ENCODE measurements around the gene ZFP69B. TPM values are rescaled to one million over a fixed set of nuclear protein-coding genes. Genes with fewer than 3 reads are reported as not detected.

ZFP69B gene
- total RNA-seq, 5 donors from 2014 or later (not counting 1 experiment from before 2014, with no cell fraction given): 3.1 to 12.5 (median 7.5) TPM

DNA sequence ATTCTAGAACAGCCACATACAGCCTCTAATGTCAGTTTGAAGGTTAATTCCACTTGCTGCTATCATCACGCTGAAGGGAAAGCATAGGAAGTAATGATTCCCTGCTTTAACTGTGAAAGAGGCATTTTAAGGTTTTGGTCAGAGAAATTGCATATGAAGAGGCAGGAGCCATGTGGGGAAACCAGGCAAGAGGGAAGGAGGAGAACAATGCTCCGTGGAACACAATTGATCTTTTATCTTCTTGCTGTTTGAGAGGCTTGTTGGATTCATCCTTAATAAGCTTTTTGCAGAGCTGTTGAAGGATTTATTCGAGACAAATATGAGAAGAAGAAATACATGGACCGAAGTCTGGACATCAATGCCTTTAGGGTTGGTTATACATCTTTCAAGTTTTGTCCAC is 40.8 kb upstream of the ZFP69B start:
- H3K4me1 Mint-ChIP-seq: peaks cover 42 to 66% (median 59%) of the 10 kb centered on the region in 3 donors
- no peak overlapping the region for H3K27ac ChIP-seq (ENCODE audit: low read length)

DNA sequence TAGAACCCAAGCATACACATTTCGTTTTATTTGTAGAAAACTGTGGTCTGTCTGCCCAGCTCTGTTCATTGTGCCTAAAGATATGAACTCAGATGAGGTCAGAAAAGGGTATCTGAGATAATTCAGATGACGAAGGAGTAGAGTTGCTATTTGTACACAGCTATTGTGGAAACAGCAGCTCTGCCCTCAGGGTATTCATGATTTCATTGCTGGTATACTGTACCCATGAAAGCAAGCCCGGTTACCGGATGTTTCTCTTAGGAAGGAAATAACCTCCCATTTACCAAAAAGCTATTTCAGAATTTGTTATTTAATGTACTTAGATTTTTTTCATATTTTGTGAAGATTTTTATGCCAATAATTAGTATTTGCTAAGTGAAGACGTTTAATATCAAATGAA is 39.0 kb upstream of the ZFP69B start:
- no peaks in the 10 kb centered on the region for H3K9me3 ChIP-seq
- ATAC-seq (replicated peaks in 1 of 4) (peak in 1 of 4 experiments; percentile 18), DNase-seq (no peak)
- peaks cover 6 to 87% of the 10 kb centered on the region in 2 donors for H3K36me3 ChIP-seq (ENCODE audit: control insufficient read depth in 2 of 2, extremely low read depth in 1 of 2, insufficient read depth in 1 of 2, low read length in 1 of 2)
- Mint-ChIP-seq H3K27ac (no peak overlapping the region), H3K4me1 (peaks cover 31 to 56% (median 48%) of the 10 kb centered on the region in 3 donors), H3K4me3 (no peak overlapping the region), H3K9me3 (no peaks in the 10 kb centered on the region), H3K36me3 (peaks cover 64% of the 10 kb centered on the region), H3K27me3 (no peaks in the 10 kb centered on the region)
- H3K27me3 ChIP-seq (replicated peaks in 1 of 2; ENCODE audit: control insufficient read depth in 2 of 2, extremely low read depth in 1 of 2, insufficient read depth in 2 of 2, low read length in 1 of 2): no peaks in the 10 kb centered on the region
- ChIA-PET CTCF (interaction anchor here in 1 of 2 donors (0.6 to 1.8 kb wide), 4 partner anchors 73 to 379 kb away, joined by 3 to 4 read pairs (median 4); no protein-coding TSS in a partner anchor), POLR2A (interaction anchor here (0.5 to 1.4 kb wide), 4 partner anchors 16 to 187 kb away, joined by 3 to 5 read pairs (median 3); no protein-coding TSS in a partner anchor)
- no peak overlapping the region for H3K27ac ChIP-seq (ENCODE audit: low read length)
- no peak overlapping the region for H3K4me3 ChIP-seq (ENCODE audit: control insufficient read depth in 1 of 2, extremely low read depth in 1 of 2, low read length in 1 of 2)
- peaks cover 16 to 19% of the 10 kb centered on the region in 2 experiments for H3K4me1 ChIP-seq (ENCODE audit: control insufficient read depth in 1 of 2, extremely low read depth in 1 of 2, insufficient read depth in 2 of 2, low read length in 2 of 2)
- WGBS (ENCODE audit: insufficient coverage): no CpG with 5 or more reads among the region's 5 CpGs

More for the DNA sequence above, 40.8 kb upstream of the ZFP69B start:
- H3K36me3 Mint-ChIP-seq: peaks cover 47% of the 10 kb centered on the region
- no peaks in the 10 kb centered on the region for H3K9me3 ChIP-seq
- 94% methylated on average over 2 of the region's 4 CpGs for WGBS (ENCODE audit: insufficient coverage)
- DNase-seq (no peak), ATAC-seq (replicated peaks in 1 of 4) (no peak)
- peaks cover 9 to 71% of the 10 kb centered on the region in 2 donors for H3K36me3 ChIP-seq (ENCODE audit: control insufficient read depth in 2 of 2, extremely low read depth in 1 of 2, insufficient read depth in 1 of 2, low read length in 1 of 2)
- no peaks in the 10 kb centered on the region for H3K27me3 Mint-ChIP-seq
- no peaks in the 10 kb centered on the region for H3K27me3 ChIP-seq (replicated peaks in 1 of 2; ENCODE audit: control insufficient read depth in 2 of 2, extremely low read depth in 1 of 2, insufficient read depth in 2 of 2, low read length in 1 of 2)
- H3K27ac Mint-ChIP-seq: peak overlapping the region; percentile 18 to 31
- CTCF ChIA-PET: interaction anchor here in 1 of 2 donors (0.5 kb wide), 1 partner anchor 78 kb away, joined by 3 read pairs; no protein-coding TSS in a partner anchor
- no peak overlapping the region for H3K4me3 Mint-ChIP-seq
- no peaks in the 10 kb centered on the region for H3K9me3 Mint-ChIP-seq
- H3K4me3 ChIP-seq (ENCODE audit: control insufficient read depth in 1 of 2, extremely low read depth in 1 of 2, low read length in 1 of 2): no peak overlapping the region
- H3K4me1 ChIP-seq (ENCODE audit: control insufficient read depth in 1 of 2, extremely low read depth in 1 of 2, insufficient read depth in 2 of 2, low read length in 2 of 2): peaks cover 18 to 19% of the 10 kb centered on the region in 2 experiments
- POLR2A ChIA-PET: no interaction called here

- peaks cover 16 to 19% of the 10 kb centered on the region in 2 experiments for H3K4me1 ChIP-seq (ENCODE audit: control insufficient read depth in 1 of 2, extremely low read depth in 1 of 2, insufficient read depth in 2 of 2, low read length in 2 of 2)
- H3K9me3 ChIP-seq: no peaks in the 10 kb centered on the region
- no peaks in the 10 kb centered on the region for H3K27me3 ChIP-seq (replicated peaks in 1 of 2; ENCODE audit: control insufficient read depth in 2 of 2, extremely low read depth in 1 of 2, insufficient read depth in 2 of 2, low read length in 1 of 2)
- Mint-ChIP-seq H3K4me1 (peaks cover 28 to 51% (median 44%) of the 10 kb centered on the region in 3 donors), H3K27me3 (no peaks in the 10 kb centered on the region), H3K36me3 (peaks cover 69% of the 10 kb centered on the region), H3K27ac (peak overlapping the region in 1 of 2 donors; percentile 5), H3K9me3 (no peaks in the 10 kb centered on the region), H3K4me3 (no peak overlapping the region)
- DNase-seq (no peak), ATAC-seq (replicated peaks in 1 of 4) (no peak)
- WGBS (ENCODE audit: insufficient coverage): no CpG with 5 or more reads among the region's 2 CpGs
- POLR2A ChIA-PET: interaction anchor here (0.5 to 1.4 kb wide), 3 partner anchors 16 to 188 kb away, joined by 3 to 5 read pairs (median 3); no protein-coding TSS in a partner anchor
- no peak overlapping the region for H3K4me3 ChIP-seq (ENCODE audit: control insufficient read depth in 1 of 2, extremely low read depth in 1 of 2, low read length in 1 of 2)
- CTCF ChIA-PET: interaction anchor here in 1 of 2 donors (0.5 to 1.8 kb wide), 4 partner anchors 73 to 380 kb away, joined by 3 to 5 read pairs (median 4); no protein-coding TSS in a partner anchor
- peaks cover 9 to 92% of the 10 kb centered on the region in 2 donors for H3K36me3 ChIP-seq (ENCODE audit: control insufficient read depth in 2 of 2, extremely low read depth in 1 of 2, insufficient read depth in 1 of 2, low read length in 1 of 2)
- no peak overlapping the region for H3K27ac ChIP-seq (ENCODE audit: low read length)
These were observed 38.4 kb upstream of the ZFP69B start for GRCh38 chr1:40411843-40412242.

DNA sequence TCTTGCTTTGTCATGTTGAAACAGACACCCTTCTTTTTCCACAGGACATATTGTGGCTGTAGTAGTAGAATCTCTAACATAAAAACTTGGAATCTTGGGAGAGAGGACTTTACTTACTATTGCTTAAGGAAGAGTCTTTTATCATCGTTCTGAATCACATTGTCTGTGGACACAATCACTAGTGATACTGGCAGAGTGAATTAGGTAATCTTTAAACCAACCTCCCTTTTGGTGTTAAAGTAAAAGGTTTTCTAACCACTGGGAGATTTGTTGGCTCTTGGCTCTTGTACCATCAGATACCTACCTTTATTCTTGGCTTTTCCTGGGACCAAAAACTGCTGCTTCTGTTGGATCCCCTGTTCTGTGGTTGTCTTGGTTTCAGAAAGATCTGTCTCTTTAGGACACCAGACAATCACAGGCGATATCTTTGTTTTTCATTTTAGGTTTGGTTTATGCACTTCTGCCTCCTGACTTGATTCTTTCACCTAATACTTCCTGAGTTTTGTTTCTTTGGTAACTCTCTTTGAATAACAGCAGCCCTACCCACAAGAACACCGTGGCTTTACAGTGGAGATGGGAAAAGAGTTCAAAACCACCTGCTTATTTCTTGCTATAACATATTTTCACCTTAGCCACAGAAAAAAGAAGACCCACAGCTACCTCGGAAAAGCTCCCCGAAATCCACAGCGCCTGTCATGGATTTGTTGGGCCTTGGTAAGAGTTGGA is 36.6 kb upstream of the ZFP69B start:
- Mint-ChIP-seq H3K4me1 (peaks cover 23 to 43% (median 33%) of the 10 kb centered on the region in 3 donors), H3K9me3 (no peaks in the 10 kb centered on the region), H3K36me3 (peaks cover 78% of the 10 kb centered on the region), H3K4me3 (peak overlapping the region in 1 of 3 donors; percentile 15), H3K27me3 (no peaks in the 10 kb centered on the region), H3K27ac (peak overlapping the region; percentile 73 to 85)
- Histone ChIP-seq H3K36me3 (ENCODE audit: control insufficient read depth in 2 of 2, extremely low read depth in 1 of 2, insufficient read depth in 1 of 2, low read length in 1 of 2) (peaks cover 11 to 93% of the 10 kb centered on the region in 2 donors), H3K4me1 (ENCODE audit: control insufficient read depth in 1 of 2, extremely low read depth in 1 of 2, insufficient read depth in 2 of 2, low read length in 2 of 2) (peaks cover 16 to 19% of the 10 kb centered on the region in 2 experiments), H3K27ac (ENCODE audit: low read length) (peak overlapping the region; percentile 48), H3K27me3 (replicated peaks in 1 of 2; ENCODE audit: control insufficient read depth in 2 of 2, extremely low read depth in 1 of 2, insufficient read depth in 2 of 2, low read length in 1 of 2) (no peaks in the 10 kb centered on the region), H3K4me3 (ENCODE audit: control insufficient read depth in 1 of 2, extremely low read depth in 1 of 2, low read length in 1 of 2) (no peak overlapping the region), H3K9me3 (no peaks in the 10 kb centered on the region)
- no peak for DNase-seq
- WGBS (ENCODE audit: insufficient coverage): no CpG with 5 or more reads among the region's 6 CpGs
- ATAC-seq (replicated peaks in 1 of 4): peak; percentile 29 to 43 (median 39)
- ChIA-PET POLR2A (no interaction called here), CTCF (no interaction called here)

DNA sequence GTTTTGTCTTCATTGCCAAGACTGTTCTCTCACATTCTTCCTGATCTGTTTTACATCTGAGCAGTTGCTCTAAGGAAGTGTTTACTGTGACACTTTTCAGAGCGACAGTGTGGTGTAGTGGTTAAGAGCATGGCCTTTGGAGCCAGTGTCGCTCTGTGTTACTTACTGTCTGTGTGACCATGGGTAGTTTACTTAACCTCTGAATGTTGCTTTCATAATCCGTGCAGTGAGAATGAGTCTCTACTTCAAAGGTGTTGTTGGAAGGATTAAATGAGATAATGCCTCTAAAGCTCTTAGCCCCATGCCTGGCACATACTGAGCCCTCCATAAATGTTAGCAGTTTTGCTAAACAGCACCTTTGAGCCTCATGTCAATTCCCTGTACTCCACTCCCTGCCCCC is 35.9 kb upstream of the ZFP69B start:
- H3K27me3 ChIP-seq (replicated peaks in 1 of 2; ENCODE audit: control insufficient read depth in 2 of 2, extremely low read depth in 1 of 2, insufficient read depth in 2 of 2, low read length in 1 of 2): no peaks in the 10 kb centered on the region
- peak overlapping the region; percentile 73 to 85 for H3K27ac Mint-ChIP-seq
- H3K36me3 ChIP-seq (ENCODE audit: control insufficient read depth in 2 of 2, extremely low read depth in 1 of 2, insufficient read depth in 1 of 2, low read length in 1 of 2): peaks cover 6 to 91% of the 10 kb centered on the region in 2 donors
- H3K9me3 ChIP-seq: no peaks in the 10 kb centered on the region
- H3K4me1 ChIP-seq (ENCODE audit: control insufficient read depth in 1 of 2, extremely low read depth in 1 of 2, insufficient read depth in 2 of 2, low read length in 2 of 2): peaks cover 16 to 19% of the 10 kb centered on the region in 2 experiments
- peak overlapping the region; percentile 48 for H3K27ac ChIP-seq (ENCODE audit: low read length)
- ChIA-PET CTCF (no interaction called here), POLR2A (no interaction called here)
- peaks cover 22 to 44% (median 30%) of the 10 kb centered on the region in 3 donors for H3K4me1 Mint-ChIP-seq
- peak overlapping the region in 1 of 3 donors; percentile 15 for H3K4me3 Mint-ChIP-seq
- no peaks in the 10 kb centered on the region for H3K27me3 Mint-ChIP-seq
- peak; percentile 50 to 61 (median 59) for ATAC-seq (replicated peaks in 1 of 4)
- no peak overlapping the region for H3K4me3 ChIP-seq (ENCODE audit: control insufficient read depth in 1 of 2, extremely low read depth in 1 of 2, low read length in 1 of 2)
- peaks cover 78% of the 10 kb centered on the region for H3K36me3 Mint-ChIP-seq
- H3K9me3 Mint-ChIP-seq: no peaks in the 10 kb centered on the region
- DNase-seq: peak in 5 of 35 experiments; percentile 10 to 45 (median 36)
- 67% methylated on average over 3 of the region's 3 CpGs for WGBS (ENCODE audit: insufficient coverage)

DNA sequence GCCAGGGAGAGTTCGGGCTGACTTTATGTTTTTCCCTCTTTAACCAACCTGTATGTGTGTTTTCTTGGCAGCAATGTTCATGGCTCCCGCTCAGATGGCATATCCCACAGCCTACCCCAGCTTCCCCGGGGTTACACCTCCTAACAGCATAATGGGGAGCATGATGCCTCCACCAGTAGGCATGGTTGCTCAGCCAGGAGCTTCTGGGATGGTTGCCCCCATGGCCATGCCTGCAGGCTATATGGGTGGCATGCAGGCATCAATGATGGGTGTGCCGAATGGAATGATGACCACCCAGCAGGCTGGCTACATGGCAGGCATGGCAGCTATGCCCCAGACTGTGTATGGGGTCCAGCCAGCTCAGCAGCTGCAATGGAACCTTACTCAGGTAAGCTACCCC is 33.6 kb upstream of the ZFP69B start:
- Histone ChIP-seq H3K36me3 (ENCODE audit: control insufficient read depth in 2 of 2, extremely low read depth in 1 of 2, insufficient read depth in 1 of 2, low read length in 1 of 2) (peaks cover 6 to 93% of the 10 kb centered on the region in 2 donors), H3K27ac (ENCODE audit: low read length) (no peak overlapping the region), H3K4me1 (ENCODE audit: control insufficient read depth in 1 of 2, extremely low read depth in 1 of 2, insufficient read depth in 2 of 2, low read length in 2 of 2) (peaks cover 16 to 19% of the 10 kb centered on the region in 2 experiments), H3K27me3 (replicated peaks in 1 of 2; ENCODE audit: control insufficient read depth in 2 of 2, extremely low read depth in 1 of 2, insufficient read depth in 2 of 2, low read length in 1 of 2) (no peaks in the 10 kb centered on the region), H3K4me3 (ENCODE audit: control insufficient read depth in 1 of 2, extremely low read depth in 1 of 2, low read length in 1 of 2) (no peak overlapping the region), H3K9me3 (no peaks in the 10 kb centered on the region)
- Mint-ChIP-seq H3K27me3 (no peaks in the 10 kb centered on the region), H3K27ac (peak overlapping the region in 1 of 2 donors; percentile 22), H3K4me3 (no peak overlapping the region), H3K4me1 (peaks cover 24 to 33% (median 32%) of the 10 kb centered on the region in 3 donors), H3K9me3 (no peaks in the 10 kb centered on the region), H3K36me3 (peaks cover 86% of the 10 kb centered on the region)
- 100% methylated on average over 1 of the region's 4 CpGs for WGBS (ENCODE audit: insufficient coverage)
- ChIA-PET CTCF (interaction anchor here (0.5 to 1.0 kb wide), 5 partner anchors 21 to 566 kb away, joined by 3 to 4 read pairs (median 3); no protein-coding TSS in a partner anchor), POLR2A (interaction anchor here in 1 of 2 donors (0.7 to 1.3 kb wide), 2 partner anchors 35 to 96 kb away, joined by 5 to 6 read pairs; no protein-coding TSS in a partner anchor)
- no peak for ATAC-seq (replicated peaks in 1 of 4)
- no peak for DNase-seq

Data from T-cell (primary cell).